ENCODE data around the gene C2orf76.
"Not testable (repeated sequence)": the region's sequence is repeated elsewhere in the genome, so short reads cannot be mapped to it uniquely, and the experiment has no call there.

Gene C2orf76

DNA sequence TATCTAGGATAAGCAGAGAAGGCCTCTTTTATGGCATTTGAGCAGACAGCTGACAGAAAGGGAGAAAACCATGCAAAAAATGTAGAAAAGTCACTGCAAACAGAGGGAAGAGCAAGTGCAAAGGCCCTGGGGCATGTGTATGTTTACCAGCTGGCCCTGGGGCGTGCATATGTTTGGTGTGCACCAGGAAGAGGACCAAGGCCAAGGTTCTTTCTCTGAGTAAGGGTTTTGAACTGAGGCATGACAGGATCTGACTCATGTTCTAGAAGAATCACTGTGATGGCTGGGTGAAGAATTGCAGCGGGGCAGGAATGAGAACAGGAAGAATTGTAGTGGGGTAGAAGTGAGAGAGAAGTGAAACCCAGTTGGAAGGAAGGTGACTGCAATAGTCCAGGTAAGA lies 73.4 kb downstream of the C2orf76 start:
- DNase-seq, result no peak

GRCh38 chr2:119292226-119292625 lies 74.4 kb downstream of the C2orf76 start:
- no peak for DNase-seq

DNA sequence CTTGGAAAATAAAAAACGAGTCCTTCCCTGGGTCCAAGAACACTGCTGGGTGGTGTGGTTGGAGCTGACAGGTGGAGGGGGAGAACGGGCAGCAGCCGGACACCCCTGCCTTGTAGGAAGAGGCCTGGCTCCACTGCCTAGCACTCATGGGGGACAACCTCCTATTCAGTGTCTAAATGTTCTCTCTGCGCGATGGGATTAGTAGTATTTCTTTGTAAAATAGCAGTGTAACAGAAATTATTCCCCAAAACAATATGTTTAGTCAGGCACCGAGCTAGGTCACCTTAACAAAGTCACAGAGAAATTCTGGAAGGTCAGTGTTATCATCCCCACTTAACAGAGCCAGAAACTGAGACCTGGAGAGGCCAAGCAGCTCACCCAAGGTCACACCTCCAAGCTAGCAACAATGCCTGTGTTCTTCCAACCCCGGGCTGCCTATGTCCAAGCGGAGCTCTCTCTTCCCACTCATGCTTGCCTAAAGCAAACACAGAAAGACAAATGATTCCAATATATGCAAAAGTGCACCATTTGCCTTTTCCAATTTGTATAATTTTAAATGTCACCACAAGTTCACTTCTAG lies 75.0 kb downstream of the C2orf76 start:
- DNase-seq, result no peak

GRCh38 chr2:119290859-119291587 lies 75.6 kb downstream of the C2orf76 start:
- DNase-seq, result no peak

GRCh38 chr2:119289642-119290041 lies 77.0 kb downstream of the C2orf76 start:
- DNase-seq, result no peak

- DNase-seq, result no peak
Observed at GRCh38 chr2:119289093-119289492, 77.5 kb downstream of the C2orf76 start.

- no peak for DNase-seq
Observed at GRCh38 chr2:119288576-119288975, 78.1 kb downstream of the C2orf76 start.

- no peak for DNase-seq
Observed at GRCh38 chr2:119286661-119287060, 80.0 kb downstream of the C2orf76 start.

- DNase-seq, result no peak
Observed at GRCh38 chr2:119283873-119284331, 82.7 kb downstream of the C2orf76 start.

- DNase-seq, result no peak
Observed at GRCh38 chr2:119282996-119283511, 83.6 kb downstream of the C2orf76 start.

DNA sequence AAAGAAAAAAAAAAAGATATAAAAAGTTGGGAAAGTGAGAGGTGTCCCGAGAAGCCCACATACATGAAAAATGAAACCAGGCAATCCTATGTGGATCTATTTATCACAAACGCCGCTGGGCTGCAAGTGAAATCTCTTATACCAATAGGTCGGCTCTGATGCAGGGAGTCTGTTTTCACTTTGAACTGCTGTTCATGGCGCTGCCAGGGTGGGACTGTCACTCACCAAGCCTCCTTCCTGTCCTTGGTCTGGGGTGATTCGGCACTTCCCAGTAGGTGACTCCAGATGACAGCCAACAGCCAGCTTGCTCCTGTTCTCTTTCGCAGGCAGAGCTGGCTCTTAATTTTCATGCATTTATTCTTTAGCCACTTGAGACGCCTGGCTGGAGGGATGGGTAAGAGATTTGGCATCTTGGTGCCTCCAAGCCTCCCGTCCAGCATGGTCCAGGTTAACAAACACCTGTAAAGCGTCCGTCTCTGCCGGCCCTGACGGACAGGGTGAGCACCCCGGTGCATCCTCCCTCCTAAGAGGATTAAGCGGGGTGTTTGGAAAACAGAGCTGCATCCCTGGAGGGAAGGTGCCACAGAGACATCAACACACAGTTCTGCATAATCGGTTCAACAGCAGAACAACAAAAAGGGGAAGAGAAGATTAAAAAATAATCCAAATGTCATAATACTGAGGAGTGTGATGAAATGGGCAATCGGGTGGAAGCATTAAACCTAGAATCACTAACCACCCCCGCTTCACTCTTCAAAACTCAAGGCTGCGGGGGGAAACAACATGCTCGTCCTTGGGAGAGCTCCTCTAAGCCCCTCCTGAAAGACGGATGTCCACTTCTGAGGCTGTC lies 84.3 kb downstream of the C2orf76 start:
- no peak for DNase-seq

DNA sequence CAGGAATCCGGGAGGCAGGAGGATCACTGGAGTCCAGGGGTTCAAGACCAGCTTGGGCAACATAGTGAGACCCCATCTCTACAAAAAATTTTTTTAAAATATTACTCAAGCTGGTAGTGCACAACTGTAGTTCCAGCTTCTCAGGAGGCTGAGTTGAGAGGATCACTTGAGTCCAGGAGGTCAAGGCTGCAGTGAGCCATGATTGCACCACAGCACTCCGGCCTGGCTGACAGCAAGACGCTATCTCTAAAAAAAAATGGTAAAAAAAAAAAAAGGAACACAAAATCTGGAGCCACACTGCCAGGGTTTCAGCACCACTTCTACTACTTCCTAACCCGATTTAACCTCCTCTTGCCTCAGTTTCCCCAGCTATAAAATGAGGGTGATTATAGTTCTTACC lies 86.0 kb downstream of the C2orf76 start:
- no peak for DNase-seq

GRCh38 chr2:119279666-119280065 lies 87.0 kb downstream of the C2orf76 start:
- DNase-seq, result no peak

DNA sequence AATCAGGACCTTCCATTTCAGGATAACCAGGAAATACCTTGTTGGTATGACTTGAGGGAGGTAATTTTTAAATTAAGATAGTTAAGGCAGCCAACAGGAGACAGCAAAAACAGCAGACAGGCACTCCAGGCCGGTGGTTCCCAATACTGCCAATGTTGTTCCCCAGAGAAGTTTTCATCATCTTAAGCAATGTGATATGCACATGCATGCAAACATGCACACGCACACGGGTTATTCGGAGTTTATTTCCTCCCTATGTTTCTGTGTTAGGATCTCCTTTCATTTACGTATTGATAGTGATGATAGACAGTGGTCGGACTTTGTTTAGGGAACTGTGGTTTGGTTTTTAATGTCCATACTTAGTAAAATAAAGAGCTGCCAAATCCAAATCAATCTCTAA lies 87.7 kb downstream of the C2orf76 start:
- DNase-seq, result no peak

GRCh38 chr2:119278385-119278784 lies 88.2 kb downstream of the C2orf76 start:
- not testable (repeated sequence) for DNase-seq

- no peak for DNase-seq
Observed at GRCh38 chr2:119276864-119277263, 89.8 kb downstream of the C2orf76 start.

DNA sequence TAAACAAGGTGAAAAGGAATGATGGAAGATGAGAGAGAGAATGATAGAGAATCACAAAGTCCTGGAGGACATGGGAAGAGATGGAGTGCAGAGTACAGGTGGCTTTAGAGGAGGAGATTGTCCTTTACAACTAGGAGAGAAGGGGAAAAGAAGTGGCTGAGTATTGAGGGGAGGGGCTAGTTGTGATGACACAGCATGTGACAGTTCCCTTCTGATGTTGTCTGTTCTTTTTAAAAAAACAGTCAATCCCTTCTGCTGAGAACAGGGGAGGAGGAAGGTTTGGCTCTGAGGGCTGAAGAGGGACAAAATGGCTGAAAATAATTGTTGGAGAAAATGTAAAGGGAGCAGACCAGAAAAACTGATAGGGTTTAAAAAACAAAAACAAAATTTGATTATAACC lies 99.0 kb downstream of the C2orf76 start:
- no peak for DNase-seq

DNA sequence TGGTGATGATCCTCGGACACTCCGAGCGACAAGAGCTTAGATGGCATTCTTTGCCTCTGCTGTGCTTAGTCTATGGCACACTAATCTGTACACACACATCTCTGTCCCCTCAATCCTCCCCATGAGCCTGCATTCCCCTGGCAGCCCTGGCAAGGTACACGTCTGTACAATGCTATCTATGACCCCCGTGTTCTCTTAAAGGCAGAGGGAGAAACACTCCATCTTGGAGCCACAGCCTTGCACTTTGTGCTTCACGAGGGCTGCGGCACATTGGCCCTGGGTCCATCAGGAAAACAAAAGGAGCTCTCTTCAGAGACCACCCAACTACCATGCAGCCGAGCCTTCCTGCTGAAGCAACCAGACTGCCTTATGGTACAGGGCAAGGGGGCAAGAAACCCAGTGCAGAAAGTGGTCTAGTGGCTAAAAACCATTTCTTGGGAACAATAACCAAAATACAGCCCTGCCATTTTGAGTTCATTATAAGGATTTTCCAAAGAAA lies 100.5 kb downstream of the C2orf76 start:
- no peak for DNase-seq

DNA sequence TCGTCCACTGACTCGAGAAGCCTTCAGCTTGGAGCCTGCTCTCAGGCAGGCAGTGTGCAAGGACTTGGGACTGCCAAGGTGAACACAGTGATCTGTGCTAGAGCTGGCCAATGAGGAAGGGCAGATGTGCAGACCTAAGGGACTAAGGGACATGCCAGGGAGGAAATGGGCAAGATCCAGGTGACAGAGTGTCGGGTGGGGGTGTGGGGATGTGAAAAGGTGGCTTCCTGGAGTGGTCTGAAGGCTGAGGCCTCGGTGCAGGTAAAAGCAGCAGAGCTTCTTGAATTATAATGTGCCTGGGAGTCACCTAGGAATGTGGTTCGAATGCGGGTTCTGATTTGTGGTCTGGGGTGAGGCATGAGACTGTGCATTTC lies 101.0 kb downstream of the C2orf76 start:
- no peak for DNase-seq

- no peak for DNase-seq
Observed at GRCh38 chr2:119264781-119265692, 101.6 kb downstream of the C2orf76 start.

DNA sequence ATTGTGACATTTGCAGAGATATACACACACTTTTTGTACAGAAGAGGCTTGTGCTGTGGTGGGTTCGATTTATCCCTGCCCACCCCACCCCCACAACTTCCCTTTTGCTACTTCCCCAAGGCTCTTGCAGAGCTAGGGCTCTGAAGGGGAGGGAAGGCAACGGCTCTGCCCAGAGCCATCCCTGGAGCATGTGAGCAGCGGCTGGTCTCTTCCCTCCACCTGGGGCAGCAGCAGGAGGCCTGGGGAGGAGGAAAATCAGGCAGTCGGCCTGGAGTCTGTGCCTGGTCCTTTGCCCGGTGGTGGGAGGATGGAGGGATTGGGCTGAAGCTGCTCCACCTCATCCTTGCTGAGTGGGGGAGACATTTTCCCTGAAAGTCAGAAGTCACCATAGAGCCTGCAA lies 103.0 kb downstream of the C2orf76 start:
- DNase-seq, result no peak

DNA sequence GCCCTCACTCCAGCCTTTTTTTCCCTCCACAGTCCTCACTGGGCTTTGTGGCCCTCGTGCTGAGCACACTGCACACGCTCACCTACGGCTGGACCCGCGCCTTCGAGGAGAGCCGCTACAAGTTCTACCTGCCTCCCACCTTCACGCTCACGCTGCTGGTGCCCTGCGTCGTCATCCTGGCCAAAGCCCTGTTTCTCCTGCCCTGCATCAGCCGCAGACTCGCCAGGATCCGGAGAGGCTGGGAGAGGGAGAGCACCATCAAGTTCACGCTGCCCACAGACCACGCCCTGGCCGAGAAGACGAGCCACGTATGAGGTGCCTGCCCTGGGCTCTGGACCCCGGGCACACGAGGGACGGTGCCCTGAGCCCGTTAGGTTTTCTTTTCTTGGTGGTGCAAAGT lies 103.6 kb downstream of the C2orf76 start:
- no peak for DNase-seq
